ENCODE results near the gene SARS1.

DNA sequence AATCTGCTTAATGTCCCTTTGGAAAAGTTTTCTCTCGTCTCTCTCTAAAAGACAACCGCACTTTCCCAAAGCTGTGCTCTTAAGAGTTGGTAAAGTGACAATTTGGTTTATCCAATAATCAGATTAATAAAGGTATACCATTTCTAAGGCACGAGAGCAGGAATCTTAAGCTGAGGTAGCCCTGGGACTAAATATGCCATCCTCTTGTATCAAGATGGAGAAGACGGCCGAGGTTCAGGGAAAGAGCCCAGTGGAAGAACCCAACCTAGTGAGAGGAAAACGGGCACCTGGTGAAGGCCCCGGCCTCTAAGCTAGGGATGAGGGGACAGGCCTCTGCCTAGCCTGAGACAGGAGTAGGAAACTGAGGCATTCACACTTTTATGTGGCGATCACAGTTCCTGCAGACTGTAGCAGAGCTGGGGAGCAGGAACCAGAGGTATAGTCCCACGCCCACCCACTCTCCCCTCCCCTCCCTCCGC, 334 bp upstream of the SARS1 start:
- TF ChIP-seq EZH2phosphoT487 (IDR thresholded peaks at IDR 0.05; ENCODE audit: borderline replicate concordance, low read length) (no peak), EZH2 (IDR thresholded peaks at IDR 0.05; ENCODE audit: low read length, unreplicated experiment) (no peak)
- TF ChIP-seq, protein P1, sequence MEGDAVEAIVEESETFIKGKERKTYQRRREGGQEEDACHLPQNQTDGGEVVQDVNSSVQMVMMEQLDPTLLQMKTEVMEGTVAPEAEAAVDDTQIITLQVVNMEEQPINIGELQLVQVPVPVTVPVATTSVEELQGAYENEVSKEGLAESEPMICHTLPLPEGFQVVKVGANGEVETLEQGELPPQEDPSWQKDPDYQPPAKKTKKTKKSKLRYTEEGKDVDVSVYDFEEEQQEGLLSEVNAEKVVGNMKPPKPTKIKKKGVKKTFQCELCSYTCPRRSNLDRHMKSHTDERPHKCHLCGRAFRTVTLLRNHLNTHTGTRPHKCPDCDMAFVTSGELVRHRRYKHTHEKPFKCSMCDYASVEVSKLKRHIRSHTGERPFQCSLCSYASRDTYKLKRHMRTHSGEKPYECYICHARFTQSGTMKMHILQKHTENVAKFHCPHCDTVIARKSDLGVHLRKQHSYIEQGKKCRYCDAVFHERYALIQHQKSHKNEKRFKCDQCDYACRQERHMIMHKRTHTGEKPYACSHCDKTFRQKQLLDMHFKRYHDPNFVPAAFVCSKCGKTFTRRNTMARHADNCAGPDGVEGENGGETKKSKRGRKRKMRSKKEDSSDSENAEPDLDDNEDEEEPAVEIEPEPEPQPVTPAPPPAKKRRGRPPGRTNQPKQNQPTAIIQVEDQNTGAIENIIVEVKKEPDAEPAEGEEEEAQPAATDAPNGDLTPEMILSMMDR (conservative IDR thresholded peaks at IDR 0.05; ENCODE audit: low read depth, low read length) = no peak
